ENCODE data around the gene CCDC146. TPM values are rescaled to one million over a fixed set of nuclear protein-coding genes. Genes with fewer than 3 reads are reported as not detected.

CCDC146 gene
- total and polyA plus RNA-seq, 2 of the 13 experiments (the other 11 are each of a cell fraction or from before 2014, with no cell fraction given), result 2.4 to 4.1 TPM

- no peak for TF ChIP-seq ZNF761 (CRISPR knock-in tag; conservative IDR thresholded peaks at IDR 0.05)
- TF ChIP-seq ZBTB43 (CRISPR knock-in tag; conservative IDR thresholded peaks at IDR 0.05), result no peak
- TF ChIP-seq GFI1 (CRISPR knock-in tag; IDR thresholded peaks at IDR 0.05; ENCODE audit: borderline replicate concordance), result no peak
- TF ChIP-seq ZNF121 (CRISPR knock-in tag; IDR thresholded peaks at IDR 0.05), result no peak
- TF ChIP-seq ZNF781 (CRISPR knock-in tag; IDR thresholded peaks at IDR 0.05; ENCODE audit: borderline replicate concordance, not compliant biosample characterization), result no peak
Observed at GRCh38 chr7:77262316-77262715, 139.9 kb downstream of the CCDC146 start (continued).

GRCh38 chr7:77265666-77266065 lies 143.3 kb downstream of the CCDC146 start:
- no peak overlapping the region for H3K9ac ChIP-seq (ENCODE audit: insufficient read depth, low read depth, low read length)
- CTCF ChIA-PET (ENCODE audit: low intra/inter-chr PET ratio, low total read pairs), result no interaction called here
- FAIRE-seq (no peak), ATAC-seq (no peak), DNase-seq (ENCODE audit: low spot score) (no peak)
- no TSS peak for BruUV-seq (replicated peaks)
- intact Hi-C loops (cut with micrococcal nuclease; ENCODE audit: unreplicated experiment), result no loop called here
- POLR2A ChIA-PET, result no interaction called here
- no peaks in the 10 kb centered on the region for H3K79me2 ChIP-seq (ENCODE audit: insufficient read depth, low read length)
- H3K9me3 ChIP-seq (ENCODE audit: low read length), result no peaks in the 10 kb centered on the region
- in situ Hi-C loops (cut with HindIII; ENCODE audit: extremely low pct_ligation_motif_present, low pct_unique_long_range_greater_than_20kb), result no loop called here
- H2AFZ ChIP-seq (ENCODE audit: low read length), result no peak overlapping the region
- H4K20me1 ChIP-seq (ENCODE audit: insufficient read depth, low read length), result no peaks in the 10 kb centered on the region
- H3K27me3 ChIP-seq (ENCODE audit: control insufficient read depth in 1 of 2, insufficient read depth in 2 of 2, low read length in 2 of 2), result no peaks in the 10 kb centered on the region
- H3K4me2 ChIP-seq (ENCODE audit: low read depth, low read length), result no peak overlapping the region
- no peak for TF ChIP-seq SRSF1 (optimal IDR thresholded peaks at IDR 0.05; ENCODE audit: low read depth, low read length)
- TF ChIP-seq NFE2 (CRISPR knock-in tag; IDR thresholded peaks at IDR 0.05), result no peak
- TF ChIP-seq ZKSCAN8 (CRISPR knock-in tag; IDR thresholded peaks at IDR 0.05; ENCODE audit: borderline replicate concordance), result no peak
- no peak for TF ChIP-seq ZNF160 (CRISPR knock-in tag; IDR thresholded peaks at IDR 0.05)
- no peak for TF ChIP-seq ZNF510 (CRISPR knock-in tag; IDR thresholded peaks at IDR 0.05; ENCODE audit: low read depth)
- no peak for TF ChIP-seq HBP1 (CRISPR knock-in tag; IDR thresholded peaks at IDR 0.05; ENCODE audit: low read depth)
- no peak for TF ChIP-seq ZNF263 (CRISPR knock-in tag; IDR thresholded peaks at IDR 0.05)
- TF ChIP-seq ZBTB8A (CRISPR knock-in tag; IDR thresholded peaks at IDR 0.05; ENCODE audit: borderline replicate concordance, low read depth), result no peak
- no peak for TF ChIP-seq PITX1 (CRISPR knock-in tag; IDR thresholded peaks at IDR 0.05)
- TF ChIP-seq ARNT2 (CRISPR knock-in tag; IDR thresholded peaks at IDR 0.05; ENCODE audit: low read depth), result no peak
- no peak for TF ChIP-seq ADNP (CRISPR knock-in tag; IDR thresholded peaks at IDR 0.05)
- no peak for TF ChIP-seq ZNF841 (CRISPR knock-in tag; IDR thresholded peaks at IDR 0.05; ENCODE audit: borderline replicate concordance)
- TF ChIP-seq ARID2 (CRISPR knock-in tag; IDR thresholded peaks at IDR 0.05; ENCODE audit: borderline replicate concordance), result no peak
- TF ChIP-seq SNAPC5 (CRISPR knock-in tag; IDR thresholded peaks at IDR 0.05; ENCODE audit: borderline replicate concordance), result no peak
- TF ChIP-seq RAD21 (CRISPR knock-in tag; IDR thresholded peaks at IDR 0.05), result no peak
- no peak for TF ChIP-seq CBFB (CRISPR knock-in tag; IDR thresholded peaks at IDR 0.05)
- no peak for TF ChIP-seq ZNF552 (CRISPR knock-in tag; IDR thresholded peaks at IDR 0.05; ENCODE audit: borderline replicate concordance)
- TF ChIP-seq ZNF343 (CRISPR knock-in tag; IDR thresholded peaks at IDR 0.05), result no peak
- no peaks in the 10 kb centered on the region for H3K36me3 ChIP-seq (replicated peaks in 1 of 2; ENCODE audit: control insufficient read depth in 1 of 2, insufficient read depth in 2 of 2, low read length in 2 of 2)
- H3K4me3 ChIP-seq (replicated peaks in 1 of 3; ENCODE audit: insufficient read depth in 1 of 3, low read depth in 2 of 3, low read length in 3 of 3), result no peak overlapping the region
- H3K27ac ChIP-seq (ENCODE audit: extremely low read length, insufficient read depth, low read length), result no peak overlapping the region
- H3K4me1 ChIP-seq (ENCODE audit: insufficient read depth, low read length), result peaks cover 13% of the 10 kb centered on the region; the same call in 1 of the 2 replicates
- 45% methylated on average over 4 of the region's 4 CpGs for WGBS (ENCODE audit: low lambda C conversion rate)
